Measurements from ENCODE around the gene DCHS2.

Gene DCHS2

GRCh38 chr4:154415313-154415712, 76.3 kb downstream of the DCHS2 start:
- peak; percentile 85 for DNase-seq
- no peaks in the 10 kb centered on the region for H3K4me1 ChIP-seq (ENCODE audit: control insufficient read depth, low read depth, low read length)
- no peak overlapping the region for H2BK15ac ChIP-seq (replicated peaks; ENCODE audit: low read depth)
- H4K5ac ChIP-seq (ENCODE audit: low read length): no peak overlapping the region
- H3K4ac ChIP-seq (ENCODE audit: low read depth, low read length): no peak overlapping the region
- H2BK120ac ChIP-seq (ENCODE audit: low read depth, low read length): no peak overlapping the region
- no peaks in the 10 kb centered on the region for H3K79me2 ChIP-seq (ENCODE audit: control insufficient read depth, insufficient read depth, low read length)
- H3K56ac ChIP-seq (ENCODE audit: low read length): no peak overlapping the region
- H3K9ac ChIP-seq (ENCODE audit: low read length): no peak overlapping the region
- H3K4me3 ChIP-seq (ENCODE audit: low read length): no peak overlapping the region
- no peak overlapping the region for H2BK5ac ChIP-seq (ENCODE audit: low read length)
- H3K4me2 ChIP-seq (ENCODE audit: low read length): no peak overlapping the region
- no peak overlapping the region for H4K8ac ChIP-seq (ENCODE audit: low read depth, low read length)
- no peak overlapping the region for H2AK5ac ChIP-seq (ENCODE audit: low read length)
- H3K18ac ChIP-seq (ENCODE audit: low read length): no peak overlapping the region
- WGBS (ENCODE audit: extremely low coverage, insufficient coverage, low lambda C conversion rate): no CpG with 5 or more reads among the region's 4 CpGs
- H3K79me1 ChIP-seq (ENCODE audit: low read length): no peaks in the 10 kb centered on the region
- no peak overlapping the region for H3K23ac ChIP-seq (ENCODE audit: low read length)
- no peaks in the 10 kb centered on the region for H3K36me3 ChIP-seq (ENCODE audit: control insufficient read depth, insufficient read depth, low read length)
- H3K27me3 ChIP-seq (ENCODE audit: insufficient read depth, low read length, poor library complexity): no peaks in the 10 kb centered on the region
- no peak overlapping the region for H3K27ac ChIP-seq (ENCODE audit: low read depth, low read length)

- Histone ChIP-seq H4K8ac (ENCODE audit: low read depth, low read length) (no peak overlapping the region), H3K18ac (ENCODE audit: low read length) (no peak overlapping the region), H3K23ac (ENCODE audit: low read length) (no peak overlapping the region), H3K4ac (ENCODE audit: low read depth, low read length) (no peak overlapping the region), H3K4me1 (ENCODE audit: control insufficient read depth, low read depth, low read length) (no peaks in the 10 kb centered on the region), H2BK15ac (replicated peaks; ENCODE audit: low read depth) (no peak overlapping the region), H3K79me2 (ENCODE audit: control insufficient read depth, insufficient read depth, low read length) (no peaks in the 10 kb centered on the region), H3K56ac (ENCODE audit: low read length) (no peak overlapping the region), H2AK5ac (ENCODE audit: low read length) (no peak overlapping the region), H3K27ac (ENCODE audit: low read depth, low read length) (no peak overlapping the region), H3K36me3 (ENCODE audit: control insufficient read depth, insufficient read depth, low read length) (no peaks in the 10 kb centered on the region), H3K9ac (ENCODE audit: low read length) (no peak overlapping the region), H3K27me3 (ENCODE audit: insufficient read depth, low read length, poor library complexity) (no peaks in the 10 kb centered on the region), H4K5ac (ENCODE audit: low read length) (no peak overlapping the region), H3K4me3 (ENCODE audit: low read length) (no peak overlapping the region), H2BK5ac (ENCODE audit: low read length) (no peak overlapping the region), H2BK120ac (ENCODE audit: low read depth, low read length) (no peak overlapping the region), H3K4me2 (ENCODE audit: low read length) (no peak overlapping the region), H3K79me1 (ENCODE audit: low read length) (no peaks in the 10 kb centered on the region)
- peak; percentile 7 for DNase-seq
- no CpG with 5 or more reads among the region's 3 CpGs for WGBS (ENCODE audit: extremely low coverage, insufficient coverage, low lambda C conversion rate)
Observed at GRCh38 chr4:154414796-154415195, 76.8 kb downstream of the DCHS2 start.

- Histone ChIP-seq H4K5ac (ENCODE audit: low read length) (no peak overlapping the region), H3K4me2 (ENCODE audit: low read length) (no peak overlapping the region), H2BK120ac (ENCODE audit: low read depth, low read length) (no peak overlapping the region), H3K79me1 (ENCODE audit: low read length) (no peaks in the 10 kb centered on the region), H3K18ac (ENCODE audit: low read length) (no peak overlapping the region), H3K4ac (ENCODE audit: low read depth, low read length) (no peak overlapping the region), H4K8ac (ENCODE audit: low read depth, low read length) (no peak overlapping the region), H3K36me3 (ENCODE audit: control insufficient read depth, insufficient read depth, low read length) (no peaks in the 10 kb centered on the region), H3K4me3 (ENCODE audit: low read length) (no peak overlapping the region), H3K4me1 (ENCODE audit: control insufficient read depth, low read depth, low read length) (no peaks in the 10 kb centered on the region), H2AK5ac (ENCODE audit: low read length) (no peak overlapping the region), H2BK15ac (replicated peaks; ENCODE audit: low read depth) (no peak overlapping the region), H3K27ac (ENCODE audit: low read depth, low read length) (no peak overlapping the region), H2BK5ac (ENCODE audit: low read length) (no peak overlapping the region), H3K79me2 (ENCODE audit: control insufficient read depth, insufficient read depth, low read length) (no peaks in the 10 kb centered on the region), H3K56ac (ENCODE audit: low read length) (no peak overlapping the region), H3K9ac (ENCODE audit: low read length) (no peak overlapping the region), H3K23ac (ENCODE audit: low read length) (no peak overlapping the region), H3K27me3 (ENCODE audit: insufficient read depth, low read length, poor library complexity) (no peaks in the 10 kb centered on the region)
- no peak for DNase-seq
- no CpG with 5 or more reads among the region's 2 CpGs for WGBS (ENCODE audit: extremely low coverage, insufficient coverage, low lambda C conversion rate)
Observed at GRCh38 chr4:154414371-154414770, 77.2 kb downstream of the DCHS2 start.

GRCh38 chr4:154407443-154407842, 84.2 kb downstream of the DCHS2 start:
- H3K4me3 ChIP-seq (ENCODE audit: low read length): no peak overlapping the region
- H2BK5ac ChIP-seq (ENCODE audit: low read length): no peak overlapping the region
- H3K4ac ChIP-seq (ENCODE audit: low read depth, low read length): no peak overlapping the region
- DNase-seq: no peak
- no peak overlapping the region for H3K56ac ChIP-seq (ENCODE audit: low read length)
- H3K23ac ChIP-seq (ENCODE audit: low read length): no peak overlapping the region
- H3K4me2 ChIP-seq (ENCODE audit: low read length): no peak overlapping the region
- H2AK5ac ChIP-seq (ENCODE audit: low read length): no peak overlapping the region
- H3K27ac ChIP-seq (ENCODE audit: low read depth, low read length): no peak overlapping the region
- no peak overlapping the region for H4K5ac ChIP-seq (ENCODE audit: low read length)
- H2BK15ac ChIP-seq (replicated peaks; ENCODE audit: low read depth): no peak overlapping the region
- no peak overlapping the region for H3K9ac ChIP-seq (ENCODE audit: low read length)
- no peak overlapping the region for H3K18ac ChIP-seq (ENCODE audit: low read length)
- H3K4me1 ChIP-seq (ENCODE audit: control insufficient read depth, low read depth, low read length): no peaks in the 10 kb centered on the region
- no peaks in the 10 kb centered on the region for H3K27me3 ChIP-seq (ENCODE audit: insufficient read depth, low read length, poor library complexity)
- no peaks in the 10 kb centered on the region for H3K79me1 ChIP-seq (ENCODE audit: low read length)
- no peaks in the 10 kb centered on the region for H3K79me2 ChIP-seq (ENCODE audit: control insufficient read depth, insufficient read depth, low read length)
- H3K36me3 ChIP-seq (ENCODE audit: control insufficient read depth, insufficient read depth, low read length): no peaks in the 10 kb centered on the region
- H2BK120ac ChIP-seq (ENCODE audit: low read depth, low read length): no peak overlapping the region
- no peak overlapping the region for H4K8ac ChIP-seq (ENCODE audit: low read depth, low read length)

GRCh38 chr4:154406018-154406795, 85.4 kb downstream of the DCHS2 start:
- no peak overlapping the region for H4K8ac ChIP-seq (ENCODE audit: low read depth, low read length)
- H2BK15ac ChIP-seq (replicated peaks; ENCODE audit: low read depth): no peak overlapping the region
- H3K79me1 ChIP-seq (ENCODE audit: low read length): no peaks in the 10 kb centered on the region
- no peak overlapping the region for H3K4ac ChIP-seq (ENCODE audit: low read depth, low read length)
- H3K56ac ChIP-seq (ENCODE audit: low read length): no peak overlapping the region
- H3K23ac ChIP-seq (ENCODE audit: low read length): no peak overlapping the region
- no peak overlapping the region for H3K9ac ChIP-seq (ENCODE audit: low read length)
- H3K4me3 ChIP-seq (ENCODE audit: low read length): no peak overlapping the region
- H3K27me3 ChIP-seq (ENCODE audit: insufficient read depth, low read length, poor library complexity): no peaks in the 10 kb centered on the region
- H3K4me2 ChIP-seq (ENCODE audit: low read length): no peak overlapping the region
- no CpG with 5 or more reads among the region's 4 CpGs for WGBS (ENCODE audit: extremely low coverage, insufficient coverage, low lambda C conversion rate)
- H3K18ac ChIP-seq (ENCODE audit: low read length): no peak overlapping the region
- no peak overlapping the region for H4K5ac ChIP-seq (ENCODE audit: low read length)
- no peak overlapping the region for H2AK5ac ChIP-seq (ENCODE audit: low read length)
- no peak overlapping the region for H2BK5ac ChIP-seq (ENCODE audit: low read length)
- no peaks in the 10 kb centered on the region for H3K4me1 ChIP-seq (ENCODE audit: control insufficient read depth, low read depth, low read length)
- DNase-seq: no peak
- H3K27ac ChIP-seq (ENCODE audit: low read depth, low read length): no peak overlapping the region
- H3K36me3 ChIP-seq (ENCODE audit: control insufficient read depth, insufficient read depth, low read length): no peaks in the 10 kb centered on the region
- no peak overlapping the region for H2BK120ac ChIP-seq (ENCODE audit: low read depth, low read length)
- no peaks in the 10 kb centered on the region for H3K79me2 ChIP-seq (ENCODE audit: control insufficient read depth, insufficient read depth, low read length)

Data from mesendoderm (in vitro differentiated cells).